GM21723 (cell line): ENCODE data around the gene CLNK.
A peak's percentile ranks its signal among the peaks of the same experiment; 100 is the strongest.

Source experiments
- ATAC-seq: cut with Tn5 transposase; IDR thresholded peaks from one replicate; pipeline ENCODE4 v1.9.1; 2021; ENCODE audit warnings: mild to moderate bottlenecking, moderate library complexity; ENCODE audit not compliant: unreplicated experiment

CLNK gene

DNA sequence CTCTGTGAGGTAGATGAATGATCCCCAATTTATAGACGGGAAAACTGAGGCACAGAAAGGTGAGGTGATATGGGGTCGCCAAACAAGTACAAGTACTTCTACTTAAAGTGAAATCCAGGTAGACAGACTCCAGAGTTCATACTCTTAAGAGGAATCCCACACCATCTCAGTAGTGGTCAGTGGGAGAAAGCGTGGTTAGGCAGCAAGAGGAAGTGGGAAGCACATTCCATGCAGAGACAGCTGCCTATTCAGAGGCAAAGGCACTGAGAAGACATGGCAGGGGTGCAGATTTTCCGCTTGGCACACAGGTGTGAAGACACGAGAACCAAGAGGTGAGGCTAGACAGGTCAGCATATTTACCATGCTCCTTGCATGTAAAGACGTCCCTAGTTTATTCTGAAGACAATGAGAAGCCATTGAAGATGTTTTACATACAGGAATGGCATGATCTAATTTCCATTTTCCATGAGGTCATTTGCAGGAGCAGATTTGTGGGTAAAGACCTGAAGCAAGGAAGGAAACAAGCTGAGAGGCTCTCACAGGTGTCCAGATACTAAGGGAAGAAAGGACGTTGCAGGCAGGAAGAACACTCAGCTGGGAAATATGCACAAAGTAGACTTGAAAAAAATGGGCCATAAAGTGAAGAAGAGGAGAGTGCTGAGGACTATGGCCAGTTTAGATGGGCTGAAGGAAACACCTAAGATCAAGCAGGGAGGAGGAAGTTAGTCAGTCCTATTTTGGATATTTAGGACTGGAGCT is 17.3 kb upstream of the CLNK start:
- no peak for ATAC-seq

GRCh38 chr4:10701161-10701560 is 16.6 kb upstream of the CLNK start:
- ATAC-seq: no peak

- ATAC-seq: no peak
Measured at GRCh38 chr4:10698172-10698571, 13.6 kb upstream of the CLNK start.

DNA sequence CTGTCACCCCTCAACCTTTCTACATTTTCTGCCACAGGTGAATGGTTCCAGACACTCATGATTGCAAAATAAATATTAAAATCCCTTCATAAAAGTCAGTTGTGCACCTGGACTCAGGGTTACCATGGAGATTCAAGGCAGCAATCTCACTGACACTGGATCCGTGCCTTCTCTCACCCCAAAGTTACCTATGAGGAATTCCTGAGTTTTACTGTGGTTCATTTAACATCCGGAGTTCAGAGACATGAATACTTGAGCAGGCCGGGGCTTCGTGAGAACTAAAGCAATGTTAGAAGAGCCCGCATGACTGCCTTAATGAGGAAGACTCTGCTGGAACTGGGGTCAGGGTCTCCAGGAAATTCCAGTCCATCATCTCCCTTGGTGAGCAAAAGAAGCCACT is 12.5 kb upstream of the CLNK start:
- no peak for ATAC-seq

- ATAC-seq: no peak
Measured at GRCh38 chr4:10696253-10696652, 11.7 kb upstream of the CLNK start.

GRCh38 chr4:10694828-10695209 is 10.3 kb upstream of the CLNK start:
- no peak for ATAC-seq

GRCh38 chr4:10694151-10694827 is 9.7 kb upstream of the CLNK start:
- ATAC-seq: no peak

DNA sequence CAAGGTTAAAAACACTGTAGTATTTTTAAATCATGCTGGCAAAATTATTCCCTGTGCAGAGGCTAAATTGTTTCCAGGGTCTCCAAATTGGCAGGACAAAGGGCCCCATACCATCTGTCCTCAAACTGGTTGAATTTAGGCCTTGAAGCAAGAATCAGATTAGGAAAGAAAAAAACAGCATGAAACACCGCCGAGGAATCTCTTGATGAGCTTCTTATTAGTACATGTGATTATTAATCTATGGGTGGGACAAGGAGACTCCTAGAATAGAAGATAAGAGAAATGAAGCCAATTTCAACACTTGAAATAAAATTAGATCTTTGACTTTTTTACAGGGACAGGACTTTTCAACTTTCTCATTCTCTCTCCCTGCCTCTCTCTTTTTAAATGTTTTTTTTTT is 7.1 kb upstream of the CLNK start:
- no peak for ATAC-seq

- peak; percentile 44 for ATAC-seq
Measured at GRCh38 chr4:10690185-10690907, 5.8 kb upstream of the CLNK start.

GRCh38 chr4:10688846-10689245 is 4.3 kb upstream of the CLNK start:
- ATAC-seq: no peak

- ATAC-seq: peak; percentile 48
Measured at GRCh38 chr4:10688022-10688421, 3.5 kb upstream of the CLNK start.

DNA sequence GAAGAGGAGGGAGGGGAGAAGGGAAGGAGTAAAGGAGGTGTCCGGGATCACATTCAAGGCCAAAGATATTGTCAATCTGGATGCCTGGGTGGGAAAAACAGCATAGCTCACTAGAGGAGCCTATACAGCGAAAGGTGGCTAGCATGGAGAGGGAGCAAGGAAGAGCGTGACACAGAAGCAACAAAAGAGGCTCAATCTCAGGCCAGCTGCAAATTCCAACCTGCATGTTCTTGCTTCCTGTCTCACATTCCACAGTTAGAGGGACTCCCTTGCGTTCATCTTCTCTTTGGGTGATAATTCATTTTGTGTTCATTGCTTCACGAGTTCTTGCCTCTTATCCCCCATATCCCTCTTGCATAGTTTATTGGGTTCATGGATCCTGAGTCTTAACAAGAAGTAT is 3.0 kb upstream of the CLNK start:
- no peak for ATAC-seq

DNA sequence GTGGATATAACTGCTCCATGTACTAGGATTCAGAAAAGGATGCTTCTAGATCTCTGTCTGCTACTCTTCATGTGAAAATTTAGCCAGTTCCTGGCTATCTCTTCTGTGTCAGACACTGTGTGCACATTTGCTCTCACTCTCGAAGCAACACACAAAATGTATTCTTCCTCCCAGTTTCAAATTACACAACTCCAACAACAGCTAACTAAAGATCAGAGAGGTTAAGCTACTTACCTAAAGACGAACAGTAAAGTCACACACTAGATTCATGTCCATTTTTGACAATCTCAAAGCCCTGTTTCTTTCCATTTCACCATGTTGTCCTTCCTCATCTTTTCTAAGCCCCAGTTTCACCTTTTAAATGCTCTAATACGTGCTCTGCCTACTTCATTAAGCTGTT is 2.2 kb downstream of the CLNK start:
- no peak for ATAC-seq

GRCh38 chr4:10677796-10678497 is 6.6 kb downstream of the CLNK start:
- ATAC-seq: peak; percentile 40

DNA sequence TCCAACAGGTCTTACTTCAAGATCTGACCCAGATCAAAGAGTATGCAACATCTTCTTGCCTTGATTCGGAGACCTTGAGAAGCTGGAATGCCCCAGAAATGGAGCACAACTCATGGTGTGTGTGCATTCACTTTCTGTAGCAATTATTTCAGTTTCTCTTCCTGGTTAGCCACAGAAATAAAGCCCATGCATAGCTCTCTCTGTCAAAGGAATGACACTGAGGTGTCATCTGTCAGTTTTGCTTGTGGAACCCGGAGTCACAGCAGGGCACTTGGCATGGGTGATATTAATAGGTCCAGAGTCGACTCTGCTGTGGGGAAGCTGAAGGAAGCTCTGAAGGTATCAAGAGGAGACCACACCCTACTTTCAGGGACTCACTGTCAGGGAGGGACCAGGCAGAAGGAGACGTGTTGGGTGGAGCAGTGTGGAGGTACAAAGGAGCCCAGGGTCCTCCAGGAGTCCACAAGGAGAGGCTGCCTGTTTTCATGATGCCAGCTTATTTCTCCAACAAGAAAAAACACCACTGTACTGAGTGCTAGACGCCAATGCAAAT is 10.7 kb downstream of the CLNK start:
- peak; percentile 83 for ATAC-seq

DNA sequence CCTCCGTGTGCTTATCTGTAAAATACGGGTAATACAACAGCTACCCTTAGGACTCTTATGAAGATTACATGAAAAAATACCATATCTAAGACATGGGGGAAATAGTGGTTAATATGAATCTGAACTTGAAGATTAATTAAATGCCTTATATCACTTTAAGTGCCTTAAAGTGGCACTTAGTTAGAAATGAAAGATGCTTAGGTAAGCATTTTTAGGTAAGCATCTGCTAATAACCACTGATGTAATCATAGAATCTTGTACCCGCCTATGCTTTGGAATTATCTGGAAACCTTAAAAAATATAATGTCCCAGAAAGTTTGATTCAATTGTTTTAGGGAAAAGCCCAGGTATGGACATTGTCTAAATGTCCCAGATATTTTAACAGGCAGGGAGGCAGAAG is 12.2 kb downstream of the CLNK start:
- no peak for ATAC-seq

DNA sequence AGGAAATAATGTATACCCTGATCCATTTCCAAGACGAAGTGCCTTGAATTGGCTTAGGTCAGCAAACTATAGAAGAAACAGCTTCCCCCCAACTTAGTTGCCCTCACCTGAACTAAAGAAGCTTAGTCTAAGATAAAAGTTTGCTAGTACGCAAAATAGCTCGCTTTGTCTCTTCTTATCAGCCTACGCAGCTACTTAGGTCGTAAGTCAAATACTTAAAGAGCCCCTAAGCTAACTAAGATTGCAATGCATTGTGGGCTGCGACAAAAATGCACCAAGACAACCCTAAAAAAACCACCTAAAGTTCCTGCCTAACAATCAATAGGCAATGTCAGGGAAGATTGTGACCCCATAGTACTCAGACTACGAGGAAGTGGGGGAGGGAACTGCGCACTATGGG is 12.8 kb downstream of the CLNK start:
- no peak for ATAC-seq

DNA sequence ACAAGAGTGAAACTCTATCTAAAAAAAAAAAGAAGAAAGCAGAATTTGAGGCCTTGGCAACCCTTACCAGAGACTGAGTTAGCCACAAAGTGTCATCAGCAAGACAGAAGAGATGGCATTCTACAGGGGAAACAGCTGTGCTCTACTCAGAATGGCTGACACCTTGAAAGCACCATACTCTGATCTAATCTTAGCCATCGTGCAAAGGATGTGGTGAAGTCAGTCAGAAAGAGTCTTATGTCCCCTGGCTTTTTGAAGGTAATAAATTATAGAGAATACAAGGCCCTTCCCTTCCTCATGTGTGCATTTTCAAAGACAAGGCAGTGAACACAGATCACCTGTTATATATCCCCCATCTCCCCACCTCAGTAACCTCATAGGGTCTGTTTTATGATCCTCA is 13.2 kb downstream of the CLNK start:
- ATAC-seq: peak; percentile 92

- ATAC-seq: no peak
Measured at GRCh38 chr4:10670321-10670720, 14.2 kb downstream of the CLNK start.

DNA sequence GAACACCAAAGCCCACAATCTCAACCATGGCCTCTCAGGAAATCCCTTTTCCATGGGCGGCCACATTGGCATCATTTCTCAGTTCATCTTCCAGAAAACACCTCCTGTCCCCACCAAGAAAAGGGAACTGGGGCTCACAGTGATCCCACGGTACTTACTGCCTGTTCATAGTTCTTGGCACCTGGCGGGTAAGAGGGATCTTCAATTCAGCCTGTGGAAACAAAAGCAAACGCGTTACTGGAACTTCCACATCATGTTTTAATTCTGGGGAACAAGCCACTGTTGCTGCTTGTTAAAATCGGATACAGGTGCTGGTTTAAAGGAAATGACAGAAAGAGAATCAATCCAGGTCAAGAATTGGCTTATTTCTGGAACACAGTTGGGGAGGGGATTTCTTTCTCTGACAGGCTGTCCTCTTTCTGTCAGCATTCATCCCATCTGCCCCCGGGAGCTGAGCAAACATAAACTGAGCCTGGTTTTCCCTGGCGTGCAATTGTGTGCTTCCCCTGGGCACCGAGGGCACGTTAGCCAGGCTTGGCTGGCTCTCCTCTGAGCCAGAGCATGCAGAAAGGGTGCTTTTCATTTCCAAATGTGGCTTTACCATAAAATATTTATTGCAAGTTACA is 16.8 kb downstream of the CLNK start:
- no peak for ATAC-seq

DNA sequence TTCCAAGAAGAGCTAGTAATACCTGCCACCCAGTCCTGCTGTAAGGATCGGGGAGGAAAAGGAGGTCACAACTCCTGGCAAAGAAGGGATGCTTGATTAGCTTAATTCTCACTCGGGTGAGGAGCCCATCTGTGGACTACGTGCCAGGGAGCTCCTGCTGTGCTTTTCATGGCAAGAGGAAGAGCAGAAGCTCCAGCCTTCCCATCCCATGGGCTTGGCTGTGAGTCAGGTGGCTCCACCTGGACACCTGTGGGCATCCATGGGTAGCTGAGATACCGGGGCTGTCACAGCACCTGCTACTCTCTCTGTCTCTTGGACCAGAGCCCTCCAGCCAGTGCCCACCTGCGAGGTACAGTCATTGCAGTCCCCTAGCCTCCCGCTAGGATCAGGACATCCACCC is 18.0 kb downstream of the CLNK start:
- no peak for ATAC-seq
